Hematopoietic multipotent progenitor cell (in vitro differentiated cells): ENCODE results near the gene CEBPA. TPM values are rescaled to one million over a fixed set of nuclear protein-coding genes. Genes with fewer than 3 reads are reported as not detected.

Experiments used
- DNase-seq, 3 donors: peaks; one replicate each; pipeline ENCODE4 v3.0.0-alpha.2; 2011 to 2015; ENCODE audit warnings: low read depth in 2 of 3, low spot score in 2 of 3
- total RNA-seq: library from RNA; depleted of rRNA; stranded (reverse); fragments of >200 nt; gene quantifications from one replicate; pipeline ENCODE4 v1.2.3, GENCODE V29; 2012

Gene CEBPA
- total RNA-seq, 1 donor, result 39.0 TPM

DNA sequence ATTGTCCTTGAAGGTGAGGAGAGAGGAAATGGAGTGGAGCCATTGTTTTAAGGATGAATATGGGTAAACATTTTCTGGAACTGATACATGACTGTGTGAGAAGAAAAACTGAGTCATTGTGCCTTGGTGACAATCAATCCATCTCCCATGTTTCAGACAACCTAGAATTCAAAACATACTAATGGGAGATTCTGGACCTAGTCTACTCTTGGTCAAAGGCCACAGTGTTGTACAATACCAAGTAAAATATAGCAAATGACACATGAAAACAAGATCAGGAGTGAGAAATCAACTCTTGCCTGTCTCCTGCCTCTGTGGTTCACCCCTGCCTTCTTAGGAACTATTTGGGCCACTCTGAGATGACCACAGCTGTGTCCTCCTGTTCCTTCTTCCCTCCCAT lies 13.1 kb downstream of the CEBPA start:
- no peak for DNase-seq

DNA sequence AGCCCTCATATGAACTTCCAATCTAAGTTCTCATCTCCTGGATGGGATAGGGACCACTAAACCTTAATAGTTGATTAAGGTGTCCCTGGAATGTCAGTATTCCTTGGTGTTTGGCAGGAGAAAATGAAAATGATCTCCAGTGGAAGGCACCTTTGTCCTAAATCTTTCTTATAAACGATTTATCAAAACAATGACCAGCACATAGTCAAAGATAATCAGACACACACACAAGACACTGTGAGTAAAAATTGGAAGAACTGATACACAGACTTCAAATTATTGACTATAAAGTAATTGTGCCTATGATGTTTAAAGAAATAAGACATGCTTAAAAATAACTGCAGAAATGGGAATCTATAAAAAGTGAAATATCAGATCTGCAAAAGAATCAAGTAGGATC lies 13.7 kb downstream of the CEBPA start:
- no peak for DNase-seq

DNA sequence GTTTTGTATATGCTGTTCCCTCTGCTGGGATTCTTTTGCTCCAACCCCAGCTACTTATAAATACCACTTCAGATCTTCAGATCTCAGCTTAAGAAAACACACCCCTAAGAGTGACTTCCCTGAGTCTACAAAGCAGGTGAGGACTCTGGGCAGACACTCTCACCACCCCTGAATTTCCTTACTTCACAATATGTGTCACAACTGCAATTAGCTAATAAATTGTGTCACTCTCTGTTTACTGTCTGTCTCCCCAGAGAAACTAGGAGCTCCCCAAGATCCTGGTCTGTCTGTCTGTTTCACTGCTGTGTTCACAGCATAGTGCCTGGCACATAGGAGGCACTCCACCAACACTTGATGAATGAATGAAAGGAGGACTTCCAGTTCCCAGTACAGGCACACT lies 14.4 kb downstream of the CEBPA start:
- no peak for DNase-seq

DNA sequence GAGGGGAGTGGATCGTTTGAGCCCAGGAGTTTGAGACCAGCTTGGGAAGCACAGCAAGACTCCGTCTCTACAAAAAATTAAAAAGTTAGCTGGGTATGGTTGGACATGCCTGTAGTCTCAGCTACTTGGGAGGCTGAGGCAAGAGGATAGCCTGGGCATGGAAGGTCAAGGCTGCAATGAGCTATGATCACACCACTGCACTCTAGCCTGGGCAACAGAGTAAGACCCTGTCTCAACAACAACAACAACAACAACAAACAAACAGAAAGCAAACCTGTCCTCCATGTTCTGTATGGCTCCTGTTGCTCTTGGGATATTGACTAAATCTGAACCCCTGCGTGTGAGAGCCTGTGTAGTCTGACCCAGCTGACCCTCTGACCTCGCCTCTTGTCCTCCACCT lies 14.9 kb downstream of the CEBPA start:
- DNase-seq, result no peak

DNA sequence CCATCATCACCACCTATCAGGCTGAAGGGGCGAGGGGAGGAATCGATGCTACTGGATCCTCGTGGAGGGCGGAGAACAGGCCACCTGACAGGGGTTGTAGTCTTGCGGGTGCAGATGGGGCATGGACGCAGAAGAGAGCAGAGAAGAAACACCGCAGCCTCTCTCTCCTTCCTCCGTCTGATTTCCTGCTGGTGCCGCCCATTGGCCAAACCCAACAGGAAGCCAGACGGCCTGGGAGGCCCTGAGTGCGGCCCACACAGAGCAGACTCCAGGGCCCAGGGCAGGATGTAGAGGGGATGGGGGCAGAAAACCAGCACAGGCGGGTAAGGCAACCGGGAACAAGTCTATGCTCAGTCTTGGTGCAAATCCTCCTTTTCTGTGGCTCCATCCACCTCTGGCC lies 15.4 kb downstream of the CEBPA start:
- peak in 1 of 3 donors; percentile 74 for DNase-seq

DNA sequence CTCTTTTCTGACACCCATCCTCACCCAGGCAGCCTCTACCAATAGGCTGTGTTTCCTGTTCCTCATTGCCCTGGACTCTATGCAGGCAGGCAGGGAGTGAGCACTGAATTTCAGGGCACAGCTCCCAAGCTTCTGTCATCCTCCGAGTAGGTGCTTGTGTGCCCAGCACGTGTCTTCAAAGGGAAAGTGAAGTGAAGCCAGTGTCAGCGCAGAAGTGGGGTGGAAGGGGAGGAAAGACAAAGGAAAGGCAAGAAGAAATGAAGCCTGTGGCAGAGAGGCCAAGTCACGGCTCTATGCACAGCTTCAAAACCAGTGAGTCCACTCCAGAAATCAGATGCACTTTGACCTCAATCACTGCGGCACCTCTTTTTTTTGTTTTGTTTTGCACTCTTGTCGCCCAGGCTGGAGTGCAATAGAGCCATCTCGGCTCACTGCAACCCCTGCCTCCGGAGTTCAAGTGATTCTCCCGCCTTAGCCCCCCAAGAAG lies 16.9 kb downstream of the CEBPA start:
- DNase-seq, result no peak

DNA sequence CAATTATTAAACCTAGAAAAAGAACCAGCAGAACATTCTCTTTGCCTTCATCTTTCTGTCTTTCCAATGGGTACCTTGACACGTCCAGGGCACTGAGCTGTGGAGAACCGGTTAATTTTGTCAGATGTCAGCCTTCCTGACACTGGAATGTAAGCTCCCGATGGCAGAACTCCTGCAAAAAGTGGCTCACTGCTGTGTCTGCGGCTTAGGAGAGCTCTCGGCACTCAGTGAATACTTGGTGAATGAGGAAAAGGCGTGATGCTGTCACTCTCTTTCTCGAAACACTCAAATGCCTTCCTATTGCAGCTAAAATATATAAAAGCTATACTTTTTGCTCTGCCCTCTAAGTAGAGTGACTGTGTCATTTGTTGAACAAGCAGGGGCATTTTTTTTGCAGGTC lies 17.6 kb downstream of the CEBPA start:
- DNase-seq, result no peak

DNA sequence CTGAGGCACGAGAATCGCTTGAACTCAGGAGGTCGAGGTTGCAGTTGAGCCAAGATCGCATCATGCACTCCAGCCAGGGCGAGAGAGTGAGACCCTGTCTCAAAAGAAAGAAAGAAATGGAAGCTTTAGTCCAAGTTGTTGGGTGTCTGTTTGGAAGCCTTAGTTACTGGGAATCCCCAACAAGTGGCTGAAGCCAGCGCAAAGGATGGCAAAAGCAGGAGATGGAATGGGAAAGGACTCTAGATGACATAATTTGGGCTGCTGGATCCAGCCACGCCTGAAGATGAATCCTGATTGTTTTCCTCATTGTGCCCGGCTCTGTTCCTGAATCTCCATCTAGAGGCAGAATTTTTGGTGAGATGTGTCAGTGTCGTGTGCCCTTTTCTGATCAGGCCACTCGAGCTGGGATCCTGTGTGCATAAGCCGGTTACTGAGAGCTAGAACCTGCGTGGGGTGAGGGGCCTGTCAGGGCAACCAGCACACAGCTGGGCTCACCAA lies 18.1 kb downstream of the CEBPA start:
- DNase-seq, result no peak

DNA sequence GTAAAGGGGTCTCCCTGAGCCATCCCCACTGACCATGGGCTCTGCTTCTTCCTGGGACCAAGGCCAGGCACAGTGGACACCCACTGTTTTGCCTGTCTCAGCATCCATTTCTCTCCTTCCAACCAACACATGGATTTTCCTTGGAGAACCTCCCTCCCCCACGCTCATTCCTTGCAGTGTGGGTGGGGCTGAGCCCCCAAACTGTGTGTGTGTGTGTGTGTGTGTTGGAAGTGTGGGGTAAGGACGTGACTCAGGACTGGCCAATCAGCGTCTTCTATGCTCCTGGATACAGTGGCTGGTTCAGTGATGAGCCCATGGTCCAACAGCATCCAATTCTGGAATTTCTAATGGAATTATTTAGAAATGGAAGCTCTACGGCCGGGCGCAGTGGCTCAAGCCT lies 18.7 kb downstream of the CEBPA start:
- DNase-seq, result no peak

DNA sequence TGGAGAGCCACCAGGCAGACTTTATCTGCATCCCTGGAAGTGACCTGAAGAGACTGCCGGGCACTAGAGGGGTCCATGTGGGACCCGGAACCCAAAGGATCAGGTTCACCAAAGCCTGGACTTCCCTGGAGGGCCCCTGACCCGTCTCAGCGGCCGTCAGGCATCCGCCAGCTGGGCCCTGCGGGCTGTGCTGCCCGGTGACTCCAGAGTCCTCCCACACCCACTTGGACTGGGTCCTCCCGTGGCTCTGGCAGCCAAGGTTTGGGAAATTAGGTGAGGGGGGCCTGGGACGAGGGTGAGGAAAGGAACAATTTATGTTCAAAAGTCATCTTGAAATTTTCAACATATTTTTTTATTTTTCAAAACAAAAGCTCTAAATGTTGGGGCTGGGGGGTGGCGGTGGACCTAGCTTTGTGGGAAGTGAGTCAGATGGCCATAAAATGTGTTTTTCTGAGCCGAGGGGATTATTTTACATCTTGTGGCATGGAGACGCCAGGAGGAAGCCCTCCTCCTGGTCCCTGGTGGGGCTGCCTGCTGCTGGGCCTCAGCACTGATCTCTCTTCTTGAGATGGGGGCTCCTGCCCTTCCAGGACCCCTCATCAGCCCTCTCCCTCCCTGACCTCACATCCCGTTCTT lies 20.2 kb downstream of the CEBPA start:
- DNase-seq, result no peak

DNA sequence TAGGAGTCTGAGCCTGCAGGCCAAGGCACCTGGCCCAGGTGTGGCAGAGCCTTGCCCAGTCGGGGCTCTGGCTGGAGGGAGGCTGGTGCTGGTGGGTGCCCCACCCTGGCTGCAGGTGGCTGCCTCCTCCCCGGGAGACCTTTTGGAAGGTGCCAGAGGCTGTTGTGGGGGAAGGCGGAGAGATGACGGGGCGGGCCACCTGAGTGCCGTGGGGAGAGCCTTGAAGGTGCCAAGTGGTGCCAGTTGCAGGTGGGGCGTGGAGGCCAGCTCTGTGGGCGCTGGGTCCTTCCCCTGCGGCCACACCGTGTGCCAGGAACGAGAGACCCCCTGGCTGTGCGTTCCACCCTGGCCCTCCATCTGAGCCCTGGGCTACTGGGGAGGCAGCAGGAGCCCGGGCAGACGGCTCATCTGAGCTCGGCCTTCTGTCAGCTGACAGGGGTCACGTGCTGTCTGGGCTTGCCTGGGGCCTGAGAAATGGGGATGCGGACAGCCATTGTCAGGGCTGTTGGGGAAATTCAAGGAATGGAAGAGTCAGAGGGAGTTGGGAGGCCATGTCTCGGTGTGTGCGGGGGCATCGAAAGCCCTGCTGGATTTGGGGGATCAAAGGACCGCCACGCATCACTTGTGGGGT lies 20.9 kb downstream of the CEBPA start:
- DNase-seq, result no peak

DNA sequence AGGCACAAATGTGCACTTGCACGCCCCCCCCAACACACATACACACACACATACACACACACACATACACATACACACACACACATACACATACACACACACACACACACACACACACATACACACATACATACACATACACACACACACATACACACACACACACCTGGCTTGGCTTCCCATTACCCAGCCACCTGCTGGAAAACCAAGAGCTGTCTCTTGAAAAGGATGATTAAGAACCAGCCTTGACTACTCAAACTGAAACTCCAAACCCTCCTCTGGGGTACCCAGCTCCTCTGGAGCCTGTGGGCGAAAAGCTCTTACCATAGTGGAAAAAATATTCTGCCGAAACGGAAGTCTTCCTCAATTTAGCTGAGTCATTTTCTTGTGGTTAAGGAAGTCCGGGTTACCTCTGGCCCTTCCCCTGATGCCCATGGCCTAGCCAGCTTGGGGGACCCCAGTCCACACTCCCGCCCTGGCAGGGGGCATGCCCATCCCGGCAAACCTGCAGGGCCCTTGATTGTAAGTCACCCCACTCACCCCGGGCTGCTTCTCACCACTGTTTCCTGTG lies 21.9 kb downstream of the CEBPA start:
- DNase-seq, result peak in 1 of 3 donors; percentile 38

DNA sequence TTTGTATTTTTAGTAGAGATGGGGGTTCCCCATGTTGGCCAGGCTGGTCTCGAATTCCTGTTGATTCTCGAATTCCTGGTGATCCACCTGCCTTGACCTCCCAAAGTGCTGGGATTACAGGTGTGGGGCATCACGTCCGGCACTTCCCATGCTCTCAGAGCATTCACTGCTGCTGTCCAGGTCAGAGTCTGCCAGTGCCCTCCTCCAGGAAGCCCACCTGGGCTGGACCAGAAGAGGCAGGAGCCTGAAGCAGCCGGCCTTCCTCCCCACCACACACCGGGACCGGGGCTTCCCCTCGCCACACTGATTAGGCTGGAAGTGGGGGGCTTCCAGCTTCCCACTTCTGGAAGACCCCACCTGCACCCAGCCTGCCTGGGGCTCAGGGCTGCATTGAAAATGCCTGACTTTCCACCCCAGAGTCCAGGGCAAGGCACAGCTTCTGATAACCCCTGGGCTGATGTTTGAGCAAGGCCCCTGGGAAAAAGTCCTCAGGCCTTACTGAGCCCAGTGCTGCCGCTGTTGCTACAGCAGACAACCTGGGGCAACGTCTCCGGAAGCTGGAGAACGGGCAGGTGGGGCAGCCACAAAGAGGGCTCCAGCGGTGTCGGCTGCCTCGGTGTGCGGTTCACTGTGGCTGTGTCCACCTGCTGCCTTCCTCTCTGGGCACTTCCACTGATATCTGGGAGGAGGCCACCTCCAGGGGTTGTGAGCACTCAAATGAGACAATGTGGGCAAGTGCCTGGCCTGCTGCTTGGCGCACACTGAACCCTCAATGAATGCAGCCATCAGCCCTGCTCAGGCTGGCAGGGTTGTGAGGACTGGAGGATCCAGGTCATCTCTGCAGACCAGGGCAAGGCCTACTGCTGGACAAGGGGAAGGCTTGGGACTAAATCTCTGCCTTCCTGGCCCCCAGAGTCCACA lies 22.6 kb downstream of the CEBPA start:
- DNase-seq, result no peak

DNA sequence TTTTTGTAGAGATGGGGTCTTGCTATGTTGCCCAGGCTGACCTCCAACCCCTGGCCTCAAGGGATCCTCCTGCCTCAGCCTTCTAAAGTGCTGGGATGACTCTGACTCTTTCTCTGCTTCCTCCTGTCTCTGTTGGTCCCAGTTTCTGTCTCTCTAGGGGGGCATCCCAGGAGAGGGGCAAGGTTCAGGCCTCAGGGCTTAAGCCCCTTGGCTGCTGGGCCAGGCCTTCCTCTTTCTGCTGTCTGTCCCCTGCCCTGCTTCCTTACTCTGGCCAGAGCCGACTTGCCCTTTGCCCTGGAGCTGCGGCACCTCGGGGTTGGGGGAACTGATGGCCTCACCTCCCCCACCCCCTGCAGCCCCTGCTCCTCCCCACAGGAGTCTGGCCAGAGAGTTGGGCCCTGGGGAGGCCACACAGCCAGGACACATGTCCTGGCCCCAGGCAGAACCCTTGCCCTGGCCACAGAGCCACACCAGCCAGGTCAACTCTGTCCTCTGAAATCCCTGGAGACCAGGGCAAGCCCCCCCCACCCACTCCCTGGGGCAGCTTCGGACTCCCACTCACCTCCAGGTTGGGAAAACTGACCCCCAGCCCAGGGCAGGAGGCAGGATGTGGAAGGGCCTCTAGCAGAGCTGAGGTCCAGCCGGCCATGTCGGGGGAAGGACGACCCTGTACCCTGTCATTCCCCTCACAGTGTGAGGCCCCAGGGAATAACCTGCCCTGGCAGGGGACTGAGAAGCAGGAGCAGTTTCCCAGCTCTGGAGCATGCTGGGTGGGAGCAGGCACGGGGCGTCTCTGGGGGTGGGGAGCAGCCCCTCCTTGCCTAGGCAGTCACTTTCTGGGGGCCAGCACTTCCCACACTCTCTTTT lies 23.7 kb downstream of the CEBPA start:
- DNase-seq, result no peak

DNA sequence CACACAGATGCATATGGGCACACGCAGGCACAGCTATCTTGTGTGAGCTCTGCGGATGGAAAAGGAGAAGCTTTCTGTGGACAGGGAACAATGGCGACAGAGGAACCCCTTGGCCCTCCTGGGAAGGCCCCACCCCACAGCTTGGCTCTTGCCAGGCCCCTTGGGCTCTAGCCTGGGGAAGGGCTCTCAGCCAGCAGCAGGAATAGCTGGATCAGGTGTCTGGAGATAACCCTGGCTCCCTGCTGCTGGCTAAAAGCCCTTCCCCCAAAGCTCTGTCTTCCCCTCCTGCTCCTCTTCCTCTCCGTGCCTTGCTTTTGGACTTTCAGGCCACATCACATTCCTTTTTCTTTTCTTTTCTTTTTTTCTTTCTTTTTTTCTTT lies 24.3 kb downstream of the CEBPA start:
- DNase-seq, result no peak

DNA sequence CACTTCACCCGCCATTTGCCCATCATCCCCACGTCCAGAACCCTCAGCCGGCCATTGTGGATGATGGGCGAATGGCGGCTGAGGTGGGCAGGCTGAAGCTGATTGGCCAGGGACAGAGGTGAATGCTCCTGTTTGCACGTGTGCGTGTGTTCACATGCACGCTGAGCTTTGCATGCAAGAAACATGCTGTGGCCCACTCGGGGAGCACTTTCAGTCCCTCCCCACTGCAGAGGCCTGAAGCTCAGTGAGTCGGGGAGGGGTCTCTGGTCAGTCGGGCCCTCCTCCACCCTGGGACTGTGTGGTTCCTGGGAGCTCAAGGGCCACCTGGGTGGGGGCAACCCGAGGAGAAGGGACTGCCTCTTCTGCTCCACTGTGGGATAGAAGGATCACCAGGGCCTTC lies 24.9 kb downstream of the CEBPA start:
- DNase-seq, result no peak

DNA sequence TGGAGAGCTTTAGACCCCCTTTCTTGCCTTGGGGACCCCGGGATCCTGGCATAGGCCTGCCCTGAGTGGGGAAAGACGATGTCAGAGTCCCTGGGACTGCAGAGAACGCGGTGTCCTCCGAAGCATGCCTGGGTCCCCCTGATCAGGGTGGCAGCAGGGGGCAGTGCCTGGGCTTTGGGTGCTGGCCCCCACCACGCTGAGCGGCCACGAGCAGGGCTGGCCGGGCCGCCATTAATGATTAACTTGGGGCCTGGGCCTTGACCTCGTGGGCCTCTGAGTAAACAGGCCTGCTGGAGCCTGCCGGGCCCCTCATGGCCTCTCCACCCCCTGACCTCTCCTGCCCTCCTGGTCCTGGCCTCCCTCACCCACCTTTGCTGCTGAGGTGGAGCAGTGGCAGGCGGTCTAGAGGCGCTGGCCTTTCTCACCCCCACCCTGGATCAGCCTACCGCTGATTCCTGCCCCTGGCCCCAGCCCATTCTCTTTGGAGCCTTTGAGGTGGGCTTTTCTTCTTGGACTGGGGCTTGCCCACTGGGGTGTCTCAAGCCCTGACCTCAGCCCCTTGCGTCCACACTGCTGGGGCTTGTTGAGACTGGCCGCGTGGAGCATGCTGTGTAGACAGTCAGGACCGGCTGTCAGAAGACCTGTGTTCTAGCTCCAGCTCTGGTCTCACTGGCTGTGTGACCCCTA lies 26.3 kb downstream of the CEBPA start:
- DNase-seq, result no peak

DNA sequence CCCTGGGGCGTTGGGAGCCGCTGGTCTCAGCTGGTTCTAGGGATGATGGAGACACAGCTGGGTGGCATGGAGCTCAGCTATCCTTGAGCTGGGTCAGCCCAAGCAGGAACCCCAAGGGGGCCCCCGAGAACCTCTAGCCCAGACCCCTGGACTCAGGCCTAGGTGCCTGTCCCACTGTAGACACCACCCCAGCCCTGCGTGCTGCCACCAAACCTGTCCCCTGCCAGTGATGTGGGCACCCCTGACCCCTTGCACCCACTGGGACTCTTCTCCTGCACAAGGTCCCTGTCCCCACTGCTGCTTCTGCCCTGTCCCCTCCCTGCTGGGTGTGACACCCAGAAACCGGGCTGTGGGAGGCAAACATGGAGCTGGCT lies 26.8 kb downstream of the CEBPA start:
- DNase-seq, result no peak

DNA sequence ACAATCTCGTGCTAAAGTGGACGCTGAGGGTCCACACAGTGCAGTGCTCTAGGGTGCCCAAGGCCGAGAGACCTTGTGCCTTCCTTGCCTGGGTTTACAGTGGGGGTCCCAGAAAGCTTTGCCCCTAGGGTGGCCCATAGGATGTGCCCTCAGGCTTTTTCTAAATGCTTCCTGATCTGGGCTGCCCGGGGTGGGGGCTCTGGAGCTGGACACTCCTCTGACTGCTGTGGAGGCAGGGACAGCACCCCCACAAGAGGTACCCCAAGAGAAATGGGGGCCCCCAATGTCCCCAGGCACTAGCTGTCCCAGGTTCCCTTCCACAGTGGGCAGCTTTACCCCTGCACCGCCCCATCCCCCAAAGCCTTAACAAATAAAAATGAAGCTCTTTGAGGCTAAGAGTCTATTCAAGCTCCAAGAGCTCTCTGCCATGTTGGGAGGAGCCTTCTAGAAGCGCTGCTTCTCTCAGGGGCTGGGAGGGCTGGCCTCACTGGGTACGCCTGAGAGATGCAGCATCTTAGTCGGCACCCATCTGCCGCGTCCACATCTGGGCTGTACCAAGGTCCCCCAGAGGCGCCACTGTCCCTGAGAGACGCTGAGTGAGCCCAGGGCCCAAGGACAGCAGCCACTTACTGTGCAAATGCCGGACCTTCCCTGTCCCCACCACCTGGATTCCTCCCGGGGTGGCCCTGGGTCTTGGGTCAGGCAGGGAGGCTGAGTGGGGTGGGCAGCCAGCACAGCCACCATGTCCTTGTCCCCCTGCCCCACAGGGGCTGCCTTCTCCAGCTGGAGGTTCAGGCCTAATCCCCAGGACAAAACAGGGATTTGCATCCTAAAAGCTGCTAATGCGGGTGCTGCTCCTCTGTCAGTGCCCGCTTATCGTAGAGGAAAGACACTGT lies 27.4 kb downstream of the CEBPA start:
- DNase-seq, result no peak
